HG03439 (cell line): ENCODE measurements around the gene ANKRD36C.
"Not testable (repeated sequence)": the region's sequence is repeated elsewhere in the genome, so short reads cannot be mapped to it uniquely, and the experiment has no call there.

ENCODE experiments used
- ATAC-seq: cut with Tn5 transposase; IDR thresholded peaks from one replicate; pipeline ENCODE4 v1.9.1; 2021; ENCODE audit warnings: mild to moderate bottlenecking, moderate library complexity; ENCODE audit not compliant: unreplicated experiment

Gene ANKRD36C

GRCh38 chr2:96008051-96008450 lies 16.4 kb upstream of the ANKRD36C start:
- not testable (repeated sequence) for ATAC-seq

DNA sequence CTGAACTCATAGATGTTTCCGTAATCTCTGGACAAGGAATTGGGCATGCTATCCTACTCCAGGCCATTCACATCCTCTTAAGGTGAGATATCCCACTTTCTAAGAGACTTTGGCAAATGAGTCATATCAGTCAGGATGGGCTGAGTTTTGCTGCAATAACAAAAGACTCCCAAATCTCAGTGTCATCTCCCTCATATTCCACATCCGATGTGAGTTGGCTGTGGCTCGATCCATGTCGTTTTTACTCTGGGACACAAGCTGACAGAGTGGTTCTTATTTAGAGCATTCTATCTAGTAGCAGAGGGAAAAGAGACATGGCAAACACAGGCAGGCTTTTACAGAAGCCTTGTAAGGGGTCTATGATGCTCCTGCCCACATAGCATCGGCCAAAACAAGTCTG lies 14.6 kb upstream of the ANKRD36C start:
- not testable (repeated sequence) for ATAC-seq

DNA sequence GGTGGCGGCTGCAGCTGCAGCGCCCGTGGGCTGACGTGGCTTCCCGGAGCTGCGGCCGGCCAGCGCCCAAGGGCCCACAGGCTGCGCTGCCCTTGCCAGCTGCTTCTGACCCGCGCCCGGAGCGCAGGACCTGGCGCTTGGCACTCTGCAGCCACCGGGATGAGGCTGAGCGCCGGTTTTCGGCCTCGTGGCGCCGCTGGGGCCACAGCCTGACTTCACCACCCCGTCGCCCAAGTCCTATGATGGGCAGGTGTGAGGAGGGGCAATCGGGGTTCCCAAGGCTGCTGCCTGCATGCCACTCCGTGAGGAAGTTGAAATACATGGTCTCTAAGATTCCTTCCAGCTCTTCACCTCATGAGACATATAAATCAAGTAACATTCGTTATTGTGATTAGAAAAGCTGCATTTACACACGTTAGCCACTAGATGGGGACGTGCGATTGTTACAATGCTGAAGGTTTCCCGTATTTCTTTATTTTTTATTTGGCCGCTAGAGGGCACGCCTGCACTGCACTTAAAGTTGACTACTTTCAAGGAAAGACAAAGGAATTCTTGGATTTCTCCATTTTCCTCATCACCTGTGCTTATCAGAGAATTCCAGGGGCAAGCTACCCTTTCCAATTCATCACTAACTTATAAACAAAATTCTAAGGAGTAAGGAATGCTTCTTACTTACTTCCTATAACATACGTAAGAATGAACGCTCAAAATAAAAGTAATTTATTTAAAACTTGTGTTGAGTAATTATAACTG lies 1.1 kb upstream of the ANKRD36C start:
- peak; percentile 68 for ATAC-seq

GRCh38 chr2:95992102-95992501 lies 478 bp upstream of the ANKRD36C start:
- peak; percentile 34 for ATAC-seq

GRCh38 chr2:95990884-95991283 lies 740 bp downstream of the ANKRD36C start:
- not testable (repeated sequence) for ATAC-seq

DNA sequence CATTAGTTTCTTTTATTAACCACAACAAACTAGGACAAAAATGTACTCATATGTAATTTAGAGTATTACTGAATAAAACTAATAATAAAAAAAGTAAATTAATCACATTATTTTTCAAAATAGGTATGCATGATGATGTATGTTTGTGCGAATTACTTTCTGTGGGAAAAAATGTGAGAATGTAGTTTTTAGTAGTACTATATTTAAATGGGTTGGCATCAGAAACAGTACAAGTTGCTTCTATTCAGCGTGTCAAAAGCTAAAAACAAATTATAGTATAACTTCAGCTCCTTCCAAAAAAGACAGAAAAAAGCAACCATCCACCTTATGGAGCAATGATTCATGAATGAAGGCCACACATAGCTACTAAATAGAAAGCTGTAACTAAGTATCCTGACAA lies 40.0 kb downstream of the ANKRD36C start:
- not testable (repeated sequence) for ATAC-seq

- ATAC-seq: not testable (repeated sequence)
Measured at GRCh38 chr2:95948039-95948438, 43.6 kb downstream of the ANKRD36C start.

DNA sequence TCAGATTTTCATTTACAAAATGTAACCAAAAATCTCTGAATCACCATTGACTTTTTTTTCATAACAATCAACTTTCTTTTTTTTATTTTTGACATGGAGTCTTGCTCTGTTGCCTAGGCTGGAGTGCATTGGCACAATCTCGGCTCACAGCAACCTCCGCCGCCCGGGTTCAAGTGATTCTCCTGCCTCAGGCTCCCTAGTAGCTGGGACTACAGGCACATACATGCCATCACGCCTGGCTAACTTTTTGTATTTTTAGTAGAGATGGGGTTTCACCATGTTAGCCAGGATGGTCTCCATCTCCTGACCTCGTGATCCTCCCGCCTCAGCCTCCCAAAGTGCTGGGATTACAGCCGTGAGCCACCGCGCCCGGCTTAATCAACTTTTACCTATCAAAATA lies 51.7 kb downstream of the ANKRD36C start:
- not testable (repeated sequence) for ATAC-seq

DNA sequence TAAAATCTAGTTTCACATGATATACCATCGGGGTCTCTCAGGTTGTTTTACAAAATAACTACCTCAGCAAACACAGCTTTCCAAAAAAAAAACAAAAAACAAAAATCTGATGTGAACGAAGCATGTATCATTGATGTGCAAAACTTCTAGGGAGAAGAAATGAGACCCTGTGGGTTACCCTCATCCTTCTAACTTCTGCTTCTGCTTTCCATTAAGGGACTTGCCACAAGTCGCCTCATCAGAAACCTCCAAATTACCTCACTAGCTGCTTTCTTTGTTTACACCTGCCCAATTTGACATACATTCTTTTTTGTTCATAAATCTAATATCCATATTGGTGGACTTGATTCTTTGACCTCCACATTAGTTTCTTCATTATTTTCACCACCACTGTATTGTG lies 60.9 kb downstream of the ANKRD36C start:
- ATAC-seq: not testable (repeated sequence)

GRCh38 chr2:95917007-95917406 lies 74.6 kb downstream of the ANKRD36C start:
- ATAC-seq: not testable (repeated sequence)

- ATAC-seq: not testable (repeated sequence)
Measured at GRCh38 chr2:95915131-95915530, 76.5 kb downstream of the ANKRD36C start.

GRCh38 chr2:95911431-95911830 lies 80.2 kb downstream of the ANKRD36C start:
- ATAC-seq: not testable (repeated sequence)

GRCh38 chr2:95894443-95894842 lies 97.2 kb downstream of the ANKRD36C start:
- ATAC-seq: not testable (repeated sequence)

DNA sequence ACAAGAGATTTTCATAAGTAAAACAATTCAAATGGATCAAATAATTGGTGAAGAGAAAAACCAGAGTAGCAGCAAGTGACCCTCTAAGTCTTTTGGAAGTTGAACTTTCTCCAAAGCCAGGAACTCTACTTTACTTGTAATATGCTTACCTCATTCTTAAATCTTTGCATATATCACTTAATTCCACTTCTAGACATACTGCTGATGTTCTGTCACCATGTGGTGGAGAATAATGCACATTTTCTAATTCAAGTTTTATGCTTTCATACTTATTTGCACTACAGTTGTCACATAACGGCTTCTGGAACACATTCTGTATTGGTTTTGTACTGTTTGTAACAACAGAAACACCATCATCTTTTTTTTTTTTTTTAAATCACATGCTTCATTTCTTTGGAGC lies 123.7 kb downstream of the ANKRD36C start:
- ATAC-seq: not testable (repeated sequence)

DNA sequence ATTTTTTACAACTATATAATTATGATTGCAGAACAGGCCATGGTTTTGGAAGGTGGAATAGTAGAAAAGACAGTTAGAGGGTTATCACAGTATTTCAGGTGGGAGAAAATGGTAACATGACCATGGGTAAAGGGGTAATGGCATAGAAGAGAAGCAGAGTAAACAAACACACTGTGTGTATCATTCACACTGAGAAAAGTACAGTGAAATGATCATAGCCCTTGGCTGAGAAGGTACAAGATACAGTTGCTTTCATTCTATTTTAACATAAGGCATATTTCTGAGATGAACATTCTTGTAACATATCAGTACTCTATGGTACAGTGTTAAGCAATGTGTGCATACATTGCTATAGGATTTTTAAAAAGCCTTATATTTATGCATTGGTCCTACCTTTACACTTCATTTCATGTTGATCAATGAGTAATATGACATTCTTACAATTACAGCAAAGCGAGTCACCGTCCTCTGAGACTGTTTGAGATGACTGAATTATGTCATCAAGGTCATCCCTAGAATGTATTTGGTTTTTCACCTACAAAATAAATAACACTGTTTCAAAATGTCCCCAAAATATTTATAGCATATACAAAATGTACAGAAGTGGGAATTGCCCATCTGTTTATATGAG lies 124.5 kb downstream of the ANKRD36C start:
- ATAC-seq: not testable (repeated sequence)

GRCh38 chr2:95862121-95862520 lies 129.5 kb downstream of the ANKRD36C start:
- ATAC-seq: not testable (repeated sequence)

DNA sequence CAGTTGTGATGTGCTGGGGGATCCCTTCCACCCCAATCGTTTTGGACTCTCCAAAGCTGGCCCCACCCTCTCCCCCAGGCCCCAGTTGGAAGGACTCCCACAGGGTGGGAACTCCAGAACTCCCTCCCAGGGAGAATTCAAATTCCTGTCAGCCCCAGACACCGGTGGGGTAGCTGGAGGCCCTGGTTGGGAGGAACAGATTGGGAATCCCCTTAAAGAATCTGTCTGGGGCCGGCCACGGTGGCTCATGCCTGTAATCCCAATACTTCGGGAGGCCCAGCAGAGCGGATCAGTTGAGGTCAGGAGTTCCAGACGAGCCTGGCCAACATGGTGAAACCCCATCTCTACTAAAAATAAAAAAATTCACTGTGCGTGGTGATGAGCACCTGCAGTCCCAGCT lies 155.5 kb downstream of the ANKRD36C start:
- ATAC-seq: no peak

- not testable (repeated sequence) for ATAC-seq
Measured at GRCh38 chr2:95834077-95835013, 157.3 kb downstream of the ANKRD36C start.

DNA sequence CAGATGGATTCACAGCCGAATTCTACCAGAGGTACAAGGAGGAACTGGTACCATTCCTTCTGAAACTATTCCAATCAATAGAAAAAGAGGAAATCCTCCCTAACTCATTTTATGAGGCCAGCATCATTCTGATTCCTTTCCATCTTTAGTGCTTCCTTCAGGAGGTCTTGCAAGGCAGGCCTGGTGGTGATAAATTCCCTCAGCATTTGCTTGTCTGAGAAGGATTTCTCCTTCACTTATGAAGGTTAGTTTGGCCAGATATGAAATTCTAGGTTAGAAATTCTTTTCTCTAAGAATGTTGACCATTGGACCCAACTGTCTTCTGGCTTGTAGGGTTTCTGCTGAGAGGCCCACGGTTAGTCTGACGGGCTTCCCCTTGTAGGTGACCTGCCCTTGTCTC lies 167.4 kb downstream of the ANKRD36C start:
- ATAC-seq: not testable (repeated sequence)

- ATAC-seq: not testable (repeated sequence)
Measured at GRCh38 chr2:95817521-95817920, 174.1 kb downstream of the ANKRD36C start.

DNA sequence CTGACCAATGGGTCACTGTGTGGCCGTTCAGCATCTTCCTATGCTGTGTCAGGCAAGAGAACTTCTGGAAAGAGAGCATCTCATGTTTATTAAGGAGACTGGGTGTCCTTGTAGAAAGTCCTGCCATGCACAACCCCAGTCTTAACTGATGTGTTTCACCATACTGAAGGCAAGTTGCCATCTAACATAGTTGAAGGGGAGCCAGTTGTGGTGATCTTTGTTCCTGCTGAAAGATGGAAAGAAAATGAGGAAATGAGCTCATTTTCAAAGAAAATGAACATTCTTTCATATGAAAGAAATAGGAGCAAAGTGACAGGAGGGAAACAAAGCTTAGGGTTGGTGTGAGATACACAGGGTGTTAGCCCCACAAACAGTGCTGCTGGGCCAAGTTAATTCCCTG lies 178.3 kb downstream of the ANKRD36C start:
- not testable (repeated sequence) for ATAC-seq
